ENCODE measurements around the gene NR2C1. TPM values are rescaled to one million over a fixed set of nuclear protein-coding genes. Genes with fewer than 3 reads are reported as not detected.

NR2C1 gene
- total RNA-seq, 1 donor, result 25.4 TPM

DNA sequence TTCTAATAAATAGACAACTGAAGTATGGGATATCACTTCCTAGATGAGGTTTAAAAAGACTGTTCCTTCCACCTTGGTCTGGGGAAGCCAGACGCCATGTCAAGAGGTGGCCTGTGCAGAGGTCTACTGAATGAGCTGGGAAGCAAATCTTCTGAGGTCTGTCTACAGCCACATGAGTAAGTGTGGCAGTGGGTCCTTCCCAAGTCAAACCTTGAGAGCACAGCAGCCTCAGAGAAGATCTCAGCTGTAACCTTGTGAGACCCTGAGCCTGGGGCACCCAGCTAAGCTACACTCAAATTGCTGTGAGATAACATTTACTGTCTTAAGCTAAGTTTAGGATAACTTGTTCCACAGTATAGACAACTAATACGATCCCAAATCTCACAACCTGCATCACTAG lies 90.1 kb downstream of the NR2C1 start:
- no peak for DNase-seq (ENCODE audit: low read depth)
- no peak overlapping the region for H3K4me3 ChIP-seq (ENCODE audit: low read depth, low read length)
- no peak for TF ChIP-seq CTCF (IDR thresholded peaks at IDR 0.05; ENCODE audit: insufficient read depth, low read length)

DNA sequence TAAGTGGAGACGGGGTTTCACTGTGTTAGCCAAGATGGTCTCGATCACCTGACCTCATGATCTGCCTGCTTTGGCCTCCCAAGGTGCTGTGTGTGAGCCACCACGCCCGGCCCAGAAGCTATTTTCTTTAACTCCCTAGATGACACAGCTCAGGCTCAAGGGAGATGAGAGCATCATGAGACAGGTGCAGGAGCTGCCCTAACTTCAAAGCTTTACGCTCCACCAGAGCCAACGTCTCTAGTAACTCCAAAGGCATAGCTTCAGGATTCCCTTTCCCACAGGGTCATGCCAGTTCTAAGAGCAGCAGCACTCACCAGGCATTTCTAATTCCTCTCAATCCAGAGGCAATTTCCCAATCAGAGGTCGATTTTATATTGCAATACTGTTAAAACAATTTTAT lies 91.0 kb downstream of the NR2C1 start:
- no peak overlapping the region for H3K4me3 ChIP-seq (ENCODE audit: low read depth, low read length)
- no peak for TF ChIP-seq CTCF (IDR thresholded peaks at IDR 0.05; ENCODE audit: insufficient read depth, low read length)
- DNase-seq (ENCODE audit: low read depth), result no peak

DNA sequence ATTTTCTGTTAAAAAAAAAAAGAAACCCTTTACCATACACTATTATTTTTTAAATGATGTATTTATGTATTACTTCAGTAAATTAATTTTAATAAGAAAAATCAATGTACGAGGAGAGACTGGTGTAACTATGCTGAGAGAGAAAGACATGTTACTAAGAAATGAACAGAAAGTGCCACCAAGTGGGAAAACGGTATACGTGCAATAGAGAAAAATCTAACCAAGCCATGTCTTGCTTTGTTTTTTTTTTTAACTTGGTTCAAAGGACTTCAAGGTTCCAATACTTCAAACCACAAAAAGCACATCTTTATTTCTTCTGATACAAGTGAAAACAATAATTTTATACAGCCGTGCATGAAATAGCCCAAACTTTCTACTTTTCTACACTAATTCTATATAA lies 92.8 kb downstream of the NR2C1 start:
- peak; percentile 57 for DNase-seq (ENCODE audit: low read depth)
- H3K4me3 ChIP-seq (ENCODE audit: low read depth, low read length), result no peak overlapping the region
- TF ChIP-seq CTCF (IDR thresholded peaks at IDR 0.05; ENCODE audit: insufficient read depth, low read length), result peak; percentile 40

DNA sequence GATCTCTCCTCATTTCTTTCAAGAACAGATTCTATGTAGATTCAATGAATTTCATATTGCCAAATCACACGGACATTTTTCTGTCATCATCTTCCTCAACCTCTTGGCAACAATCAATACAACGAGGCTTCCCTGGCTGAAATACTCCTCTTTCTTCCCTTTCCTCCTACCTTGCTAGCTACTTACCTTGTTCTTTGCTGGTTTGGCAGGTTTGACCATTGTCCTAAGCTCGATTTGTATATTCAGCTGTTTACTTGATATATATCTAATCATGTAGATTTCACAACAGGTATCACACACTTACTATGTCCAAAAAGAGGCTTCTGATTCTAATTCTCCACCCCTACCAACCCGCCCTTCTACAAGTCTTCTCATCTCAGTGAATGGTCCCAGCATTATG lies 93.5 kb downstream of the NR2C1 start:
- DNase-seq (ENCODE audit: low read depth), result no peak
- TF ChIP-seq CTCF (IDR thresholded peaks at IDR 0.05; ENCODE audit: insufficient read depth, low read length), result no peak
- no peak overlapping the region for H3K4me3 ChIP-seq (ENCODE audit: low read depth, low read length)

DNA sequence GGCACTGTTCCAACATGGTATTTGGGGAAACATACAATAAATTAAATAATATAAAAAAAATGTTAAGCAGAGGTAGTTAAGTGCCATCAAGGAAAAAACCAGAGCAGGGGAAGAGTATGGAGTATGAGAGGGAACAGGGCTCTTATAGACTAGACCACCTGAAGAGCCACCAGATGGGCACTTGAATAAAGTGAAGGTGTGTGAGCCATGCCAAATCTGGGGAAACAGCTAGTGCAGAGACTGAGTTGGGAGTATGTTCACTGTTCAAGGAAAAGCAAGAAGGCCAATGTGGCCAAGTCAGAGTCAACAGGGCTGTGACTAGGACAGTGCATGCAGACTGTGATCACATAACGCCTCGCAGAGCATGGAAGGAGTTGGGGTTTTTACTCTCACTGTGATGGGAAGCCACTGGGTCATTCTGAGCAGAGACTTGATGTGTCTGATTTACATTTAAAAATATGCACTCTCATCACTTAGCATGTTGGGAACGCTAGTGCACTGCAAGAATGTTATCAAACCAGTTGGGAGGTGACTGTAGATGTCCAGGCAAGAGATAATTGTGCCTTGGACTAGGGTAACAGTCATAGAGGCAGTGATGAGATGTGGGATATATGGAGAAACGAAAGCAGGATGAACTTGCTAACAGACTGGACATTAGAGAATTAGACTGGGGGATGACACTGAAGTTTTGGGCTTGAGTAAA lies 95.5 kb downstream of the NR2C1 start:
- TF ChIP-seq CTCF (IDR thresholded peaks at IDR 0.05; ENCODE audit: insufficient read depth, low read length), result no peak
- H3K4me3 ChIP-seq (ENCODE audit: low read depth, low read length), result no peak overlapping the region
- DNase-seq (ENCODE audit: low read depth), result no peak

- no peak for TF ChIP-seq CTCF (IDR thresholded peaks at IDR 0.05; ENCODE audit: insufficient read depth, low read length)
- H3K4me3 ChIP-seq (ENCODE audit: low read depth, low read length), result no peak overlapping the region
- DNase-seq (ENCODE audit: low read depth), result no peak
Observed at GRCh38 chr12:94973221-94973620, 100.2 kb downstream of the NR2C1 start.

- DNase-seq (ENCODE audit: low read depth), result no peak
- no peak for TF ChIP-seq CTCF (IDR thresholded peaks at IDR 0.05; ENCODE audit: insufficient read depth, low read length)
- H3K4me3 ChIP-seq (ENCODE audit: low read depth, low read length), result no peak overlapping the region
Observed at GRCh38 chr12:94972795-94973194, 100.6 kb downstream of the NR2C1 start.
